Stimulated activated CD4-positive, alpha-beta T cell treated with anti-CD3 and anti-CD28 coated beads, TNF-alpha, amount 100 ng/mL, for 1 hour (primary cell): ENCODE data around the gene TMEM209.

Source experiments
- DNase-seq, 3 donors: peaks; one replicate each; pipeline ENCODE4 v3.0.0-alpha.2; 2020; ENCODE audit warnings: low read depth in 3 of 3, low spot score in 1 of 3

Gene TMEM209

GRCh38 chr7:130144312-130145171 is 60.7 kb downstream of the TMEM209 start:
- DNase-seq = no peak

- no peak for DNase-seq
Observed at GRCh38 chr7:130143986-130144311, 61.3 kb downstream of the TMEM209 start.

DNA sequence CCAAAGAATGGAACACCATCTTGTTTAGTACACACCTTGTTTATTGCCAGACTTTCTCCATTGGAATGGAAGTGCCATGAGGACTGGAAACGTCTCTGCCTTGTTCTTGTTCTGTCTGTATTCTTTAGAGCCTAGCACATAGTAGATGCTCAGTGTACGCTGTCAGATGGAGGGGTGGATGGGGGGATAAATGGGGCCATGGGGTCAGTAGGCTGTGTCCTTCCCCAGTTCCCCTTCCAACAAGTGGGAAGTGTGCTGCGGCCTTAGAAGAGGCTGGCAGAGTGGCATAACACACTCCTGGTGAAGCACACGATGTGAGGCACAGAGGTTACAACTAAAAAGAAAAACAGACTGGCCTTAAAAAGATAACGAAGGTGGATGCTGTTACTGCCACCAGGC is 61.9 kb downstream of the TMEM209 start:
- DNase-seq = no peak

DNA sequence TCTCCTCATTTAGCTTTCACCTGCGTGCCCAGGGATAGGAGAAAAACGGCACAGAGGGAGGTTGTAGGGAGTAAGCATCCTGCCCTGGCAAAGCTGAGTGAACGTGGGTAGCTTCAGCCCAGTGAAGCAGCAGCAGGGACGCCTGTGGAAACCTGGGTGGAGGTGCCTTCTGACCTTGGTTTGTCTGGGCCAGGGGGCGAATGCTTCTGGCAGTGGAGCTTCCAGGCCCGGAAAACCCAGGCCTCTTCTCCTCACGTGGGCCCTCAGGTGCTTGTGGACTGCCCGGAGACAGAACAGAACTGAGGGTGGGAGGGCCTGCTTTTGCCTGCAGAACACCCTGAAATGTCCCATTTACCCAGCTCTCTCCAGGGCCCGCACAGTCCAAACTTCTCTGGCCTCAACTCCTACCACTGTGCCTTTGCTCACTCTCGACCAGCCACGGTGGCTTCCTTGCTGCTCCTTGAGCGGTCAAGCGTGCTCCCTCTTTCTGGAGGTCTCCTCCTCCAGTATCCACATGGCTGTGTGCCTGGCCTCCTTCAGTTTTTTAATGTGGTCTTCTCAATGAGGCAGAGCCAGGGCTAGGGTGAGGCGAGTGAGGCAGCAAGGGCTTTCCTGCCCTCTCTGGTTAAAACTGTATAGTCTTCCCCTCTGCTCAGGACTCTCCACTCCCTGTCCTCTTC is 62.4 kb downstream of the TMEM209 start:
- DNase-seq = no peak

- DNase-seq = no peak
Observed at GRCh38 chr7:130141884-130142653, 63.1 kb downstream of the TMEM209 start.

- DNase-seq = peak in 1 of 3 donors; percentile 35
Observed at GRCh38 chr7:130141161-130141883, 63.9 kb downstream of the TMEM209 start.

- no peak for DNase-seq
Observed at GRCh38 chr7:130140551-130141160, 64.5 kb downstream of the TMEM209 start.

GRCh38 chr7:130139193-130139960 is 65.8 kb downstream of the TMEM209 start:
- DNase-seq = no peak

- DNase-seq = no peak
Observed at GRCh38 chr7:130137207-130137606, 68.0 kb downstream of the TMEM209 start.

- DNase-seq = no peak
Observed at GRCh38 chr7:130136579-130137167, 68.5 kb downstream of the TMEM209 start.

GRCh38 chr7:130135208-130136205 is 69.7 kb downstream of the TMEM209 start:
- no peak for DNase-seq

DNA sequence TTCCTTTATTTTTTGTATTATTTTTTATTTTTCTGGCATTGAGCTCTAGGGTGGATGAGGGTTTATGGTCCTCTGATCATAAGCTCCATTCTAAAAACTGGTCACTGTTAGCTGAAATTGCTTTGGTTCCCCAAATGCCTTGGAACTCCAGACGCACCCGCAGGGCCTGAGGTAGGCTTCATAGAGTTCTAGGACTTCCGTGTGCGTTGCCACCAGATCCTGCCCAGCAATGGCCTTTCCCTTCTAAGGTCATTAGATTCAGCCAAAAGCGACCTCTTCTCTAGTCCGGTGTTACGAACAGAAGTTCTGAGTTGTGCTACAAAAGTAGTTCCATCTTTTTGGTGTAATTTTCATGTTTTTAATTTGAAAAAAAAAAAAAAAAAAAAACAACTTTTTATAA is 70.5 kb downstream of the TMEM209 start:
- DNase-seq = no peak

GRCh38 chr7:130134106-130134636 is 71.0 kb downstream of the TMEM209 start:
- no peak for DNase-seq

DNA sequence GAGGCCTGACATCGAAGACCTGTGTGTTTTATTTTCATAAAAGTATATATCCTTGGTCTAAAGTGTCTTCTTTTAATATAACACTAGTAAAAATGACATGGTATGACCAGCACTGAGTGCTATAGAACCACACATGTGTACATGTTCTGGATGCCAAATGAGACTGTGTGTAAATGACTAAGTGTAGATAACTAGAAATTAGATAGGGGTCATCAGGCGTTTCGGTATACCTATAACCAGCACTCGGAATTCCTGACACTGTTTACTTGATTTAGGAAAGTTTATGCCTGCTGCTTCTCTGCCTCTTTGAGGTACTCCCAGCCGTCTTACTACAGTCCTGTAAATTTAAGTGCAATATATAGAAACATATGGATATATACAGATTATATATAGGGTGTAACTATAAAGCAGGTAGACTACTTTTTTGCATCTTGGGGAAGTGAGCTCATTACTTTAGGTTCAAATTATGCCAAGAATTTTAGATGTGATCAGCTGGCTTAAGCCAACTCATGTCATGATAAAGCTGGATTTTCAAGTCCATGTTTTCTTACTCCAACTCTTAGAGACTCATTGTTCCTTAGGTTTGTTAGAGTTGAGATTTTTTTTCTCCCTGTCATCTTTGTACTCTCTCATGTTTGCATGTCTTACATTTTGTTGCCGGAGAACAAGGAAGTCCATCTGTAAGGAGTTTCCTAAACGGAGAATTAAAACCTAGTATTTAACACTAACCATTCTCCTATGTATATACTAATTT is 72.0 kb downstream of the TMEM209 start:
- DNase-seq = no peak

DNA sequence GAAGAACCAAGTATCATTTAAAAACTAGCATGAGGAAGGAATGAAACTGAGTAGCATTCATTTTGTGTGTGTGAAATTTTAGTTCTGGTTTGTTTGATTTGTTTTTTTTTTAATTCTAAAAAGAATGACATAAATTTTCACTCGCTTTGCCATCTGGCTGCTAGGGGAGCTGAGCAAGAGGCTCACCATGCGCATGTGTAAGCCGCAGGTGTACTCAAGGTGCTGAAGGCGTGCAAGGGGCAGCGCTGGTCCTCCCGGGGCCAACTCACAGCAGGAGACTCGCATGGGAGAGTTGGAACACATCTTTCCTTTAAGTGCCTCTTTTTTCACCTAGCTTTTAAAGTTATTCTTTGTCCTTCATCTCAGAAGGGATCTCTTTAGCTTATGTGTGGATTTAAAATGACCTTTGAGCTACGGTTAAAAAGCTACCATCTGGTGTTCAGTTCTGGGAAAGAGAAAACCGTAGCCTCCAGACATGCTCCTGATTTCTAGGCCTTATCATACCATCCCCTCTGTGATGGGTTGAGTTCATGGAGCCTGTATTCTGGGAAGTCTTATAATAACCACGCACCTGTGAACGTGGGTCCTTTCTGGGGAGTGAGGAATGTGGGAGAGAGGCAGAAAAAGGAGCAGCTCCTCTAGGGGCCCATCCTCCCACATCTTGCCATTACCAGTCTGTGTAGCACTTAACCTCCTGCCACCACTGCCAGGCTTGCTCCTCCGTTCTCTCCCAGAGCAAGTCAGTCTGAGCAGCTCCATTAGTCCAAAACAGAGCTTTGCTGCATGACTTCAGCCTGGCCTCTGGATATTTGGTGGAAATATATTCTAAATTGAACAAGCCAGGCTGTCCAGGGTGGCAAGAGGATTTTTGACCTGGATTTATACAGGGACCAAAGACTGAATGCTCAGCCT is 73.0 kb downstream of the TMEM209 start:
- DNase-seq = no peak

DNA sequence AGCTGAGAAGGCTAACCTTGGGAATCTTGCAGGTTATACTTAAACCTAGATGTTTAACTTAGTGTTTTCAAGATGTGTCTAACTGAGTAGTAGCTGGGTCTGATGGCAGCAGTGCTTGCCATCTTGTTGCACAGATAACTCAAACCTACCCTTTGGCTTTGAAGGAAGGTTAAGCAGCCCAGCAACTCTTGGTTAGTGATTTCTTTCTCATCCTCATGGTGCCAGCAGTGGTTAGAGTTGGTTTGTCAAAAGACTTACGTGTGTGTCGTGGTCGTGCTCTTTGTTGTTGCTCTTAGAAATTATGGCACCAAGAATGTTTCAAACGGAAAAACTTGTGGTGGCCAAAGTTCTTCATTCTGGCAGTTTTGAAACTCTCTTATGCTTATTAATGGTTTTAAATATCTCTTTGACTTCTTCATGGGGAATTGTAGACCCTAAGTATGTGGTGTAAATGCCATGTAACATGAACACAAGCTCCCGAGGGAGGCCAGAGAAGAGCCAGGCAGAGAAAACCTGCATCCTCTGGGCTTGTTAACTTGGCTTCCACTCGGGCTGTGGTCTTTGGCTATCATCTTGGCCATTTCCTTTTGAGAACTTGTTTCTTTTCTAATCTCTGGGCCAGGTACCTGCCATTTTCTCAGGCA is 73.9 kb downstream of the TMEM209 start:
- DNase-seq = no peak
